Endothelial cell of umbilical vein (primary cell): ENCODE data around the gene KLHL5. TPM values are rescaled to one million over a fixed set of nuclear protein-coding genes. Genes with fewer than 3 reads are reported as not detected.

Experiments
- BruUV-seq: library from RNA; stranded (reverse); fragments of 400-500 nt; replicated peaks from 2 replicates; lab custom pipeline; 2021; lab: Mats Ljungman, UMichigan
- CTCF ChIA-PET: fragments of 300-600, 350-600 bp; sonication (Branson Sonifier 250); formaldehyde crosslinking; loops from one replicate; lab custom pipeline; 2021; ENCODE audit warnings: antibody characterized with exemption, inconsistent platforms; lab: Charles Lee
- POLR2A ChIA-PET: fragments of 300-600, 350-600 bp; sonication (Branson Sonifier 250); formaldehyde crosslinking; loops from one replicate; lab custom pipeline; 2021; ENCODE audit warnings: antibody characterized with exemption, inconsistent platforms; lab: Charles Lee
- DNase-seq: peaks from one replicate; pipeline ENCODE4 v3.0.0-alpha.2; 2011; ENCODE audit warnings: low read depth, low spot score
- FAIRE-seq: peaks from 2 replicates; lab custom pipeline; 2011; peaks lifted over from hg19 to GRCh38; lab: Jason Lieb, UNC
- H2AFZ ChIP-seq: 2 replicates; pipeline ENCODE4 v1.6.0; 2012; ENCODE audit warnings: low read depth, low read length, control low read depth, inconsistent platforms
- H3K27ac ChIP-seq: 2 replicates; pipeline ENCODE4 v1.5.1; 2011; ENCODE audit warnings: low read depth, mild to moderate bottlenecking, control low read depth, low read length, moderate library complexity; ENCODE audit not compliant: insufficient read depth
- H3K27me3 ChIP-seq, 2 experiments: 2 replicates each; pipeline versions ENCODE4 v1.6.0 to v1.6.1; 2011; ENCODE audit warnings: low read length in 2 of 2, mixed read lengths in 1 of 2; ENCODE audit not compliant: control insufficient read depth in 2 of 2, insufficient read depth in 2 of 2
- H3K36me3 ChIP-seq, 2 experiments: 2 replicates in 1 of 2; 3 replicates in 1 of 2; pipeline ENCODE4 v1.5.1; 2011; ENCODE audit warnings: low read length in 2 of 2, mild to moderate bottlenecking in 1 of 2, moderate library complexity in 1 of 2; ENCODE audit not compliant: control insufficient read depth in 2 of 2, insufficient read depth in 2 of 2; ENCODE audit errors: extremely low read depth in 1 of 2
- H3K4me1 ChIP-seq: 3 replicates; pipeline ENCODE4 v1.5.1; 2011; ENCODE audit warnings: mild to moderate bottlenecking, low read length; ENCODE audit not compliant: control insufficient read depth, insufficient read depth; ENCODE audit errors: extremely low read depth
- H3K4me2 ChIP-seq: 2 replicates; pipeline ENCODE4 v1.6.1; 2011; ENCODE audit warnings: low read length, control low read depth, mixed read lengths; ENCODE audit not compliant: insufficient read depth
- H3K4me3 ChIP-seq, 3 experiments: fragments of 200-600 bp in 1 of 3; sonication (generic), shearing (Covaris generic) in 1 of 3; replicated peaks in 1 of 3; 2 replicates each; pipeline ENCODE4 v1.5.1; 2011 to 2016; ENCODE audit warnings: control low read depth in 3 of 3, low read length in 3 of 3, mild to moderate bottlenecking in 2 of 3, inconsistent platforms in 1 of 3, low read depth in 1 of 3, moderate library complexity in 1 of 3; ENCODE audit not compliant: insufficient read depth in 1 of 3
- H3K79me2 ChIP-seq: 2 replicates; pipeline ENCODE4 v1.6.0; 2012; ENCODE audit warnings: low read length, inconsistent platforms; ENCODE audit not compliant: control insufficient read depth, insufficient read depth
- H3K9ac ChIP-seq: replicated peaks from 2 replicates; pipeline ENCODE3; 2011; ENCODE audit warnings: low read length, control low read depth; ENCODE audit not compliant: insufficient read depth; ENCODE audit errors: extremely low read depth
- H3K9me1 ChIP-seq: replicated peaks from 3 replicates; pipeline ENCODE4 v1.6.0; 2011; ENCODE audit warnings: mild to moderate bottlenecking, low read length; ENCODE audit not compliant: control insufficient read depth, insufficient read depth; ENCODE audit errors: extremely low read depth
- H3K9me3 ChIP-seq: replicated peaks from 2 replicates; pipeline ENCODE4 v1.5.1; 2012; ENCODE audit warnings: low read length, inconsistent platforms; ENCODE audit not compliant: control insufficient read depth, insufficient read depth
- H4K20me1 ChIP-seq: replicated peaks from 2 replicates; pipeline ENCODE3; 2011; ENCODE audit warnings: mild to moderate bottlenecking, low read length; ENCODE audit not compliant: control insufficient read depth, insufficient read depth; ENCODE audit errors: extremely low read depth
- EZH2 ChIP-seq: IDR thresholded peaks from 2 replicates; pipeline ENCODE4 v1.6.1; 2012; ENCODE audit warnings: borderline replicate concordance, low read depth, mild to moderate bottlenecking, moderate library complexity, low read length, inconsistent platforms; ENCODE audit not compliant: severe bottlenecking
- FOS ChIP-seq: IDR thresholded peaks from 2 replicates; pipeline ENCODE4 v1.6.1; 2011; ENCODE audit warnings: mild to moderate bottlenecking, low read length, moderate library complexity, borderline replicate concordance; ENCODE audit not compliant: insufficient read depth
- GATA2 ChIP-seq: IDR thresholded peaks from 2 replicates; pipeline ENCODE4 v1.7.0; 2011; ENCODE audit warnings: low read depth, mild to moderate bottlenecking, moderate library complexity, mixed read lengths, low read length; ENCODE audit not compliant: insufficient read length, insufficient read depth
- JUN ChIP-seq: IDR thresholded peaks from 2 replicates; pipeline ENCODE4 v1.6.1; 2011; ENCODE audit warnings: borderline replicate concordance, low read depth; ENCODE audit not compliant: insufficient read length, insufficient read depth
- MYC ChIP-seq: IDR thresholded peaks from one replicate; pipeline ENCODE4 v1.6.1; 2011; ENCODE audit warnings: mild to moderate bottlenecking, low read depth, low read length
- POLR2A ChIP-seq: IDR thresholded peaks from 2 replicates; pipeline ENCODE4 v1.6.1; 2012; ENCODE audit warnings: low read depth, mild to moderate bottlenecking, control low read depth, low read length
- POLR2AphosphoS5 ChIP-seq: IDR thresholded peaks from 2 replicates; pipeline ENCODE4 v1.6.1; 2012; ENCODE audit warnings: low read depth, mild to moderate bottlenecking, control low read depth, low read length, moderate library complexity; ENCODE audit not compliant: insufficient read depth
- dilution Hi-C: fragments of 300-500 bp; cut with MboI; formaldehyde crosslinking; loops from one replicate; pipeline ENCODE4 v1.15.0; 2019; ENCODE audit warnings: low sequenced_read_pairs; ENCODE audit not compliant: extremely low pct_ligation_motif_present
- intact Hi-C: fragments of 100-400 bp; cut with micrococcal nuclease; formaldehyde crosslinking; loops from one replicate; pipeline ENCODE4 v1.10.0; 2022
- polyA plus RNA-seq, 4 experiments: library from polyadenylated mRNA; depleted of rRNA in 3 of 4; stranded (reverse) in 3 of 4; unstranded in 1 of 4; fragments of >200 nt; gene quantifications; 2 replicates each; pipeline versions ENCODE4 v1.2.1 to v1.2.3, GENCODE V29; 2011 to 2012; ENCODE audit warnings: missing spikeins in 1 of 4
- total RNA-seq: library from RNA; stranded (reverse); gene quantifications from 2 replicates; pipeline ENCODE4 v1.2.3, GENCODE V29; 2021
- TF ChIP-seq, protein P1 (sequence below): IDR thresholded peaks from 2 replicates; pipeline ENCODE4 v1.6.1; 2011; ENCODE audit not compliant: insufficient read depth, insufficient read length
- TF ChIP-seq, protein P2 (sequence below), 2 donors: IDR thresholded peaks; 1 replicate in 1 of 2; 2 replicates in 1 of 2; pipeline ENCODE4 v1.5.1; 2011; ENCODE audit warnings: low read length in 2 of 2, mild to moderate bottlenecking in 2 of 2, moderate library complexity in 2 of 2, control low read depth in 1 of 2, inconsistent platforms in 1 of 2, low read depth in 1 of 2; ENCODE audit not compliant: insufficient read depth in 1 of 2; ENCODE audit errors: extremely low read depth in 1 of 2

Gene KLHL5
- total and polyA plus RNA-seq, 2 donors (not counting 3 experiments of a cell fraction or from before 2014, with no cell fraction given) = 32.2 to 54.6 TPM

DNA sequence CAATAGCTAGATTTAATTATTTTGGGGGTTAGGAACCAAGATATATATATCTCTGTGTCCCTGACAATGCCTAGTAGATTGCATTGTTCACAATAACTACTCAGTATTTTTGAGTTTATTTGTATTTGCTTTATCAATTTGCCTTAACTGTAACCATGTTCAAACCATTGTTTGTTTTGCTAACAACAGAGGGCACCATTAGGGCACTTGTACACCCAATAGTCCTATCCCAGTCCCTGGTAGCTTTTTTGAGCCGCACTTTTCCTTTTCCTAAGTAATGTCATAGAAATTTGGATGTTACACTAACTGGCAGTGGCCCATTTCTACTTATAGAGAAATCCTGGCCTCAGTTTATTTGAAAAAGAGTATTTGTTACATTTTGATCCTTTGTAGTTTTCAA, 575 bp upstream of the KLHL5 start:
- H3K4me2 ChIP-seq = no peak overlapping the region
- no peak overlapping the region for H3K9ac ChIP-seq
- H2AFZ ChIP-seq = no peak overlapping the region
- H3K79me2 ChIP-seq = peaks cover 31% of the 10 kb centered on the region
- DNase-seq (no peak), FAIRE-seq (no peak)
- no peaks in the 10 kb centered on the region for H4K20me1 ChIP-seq
- intact Hi-C loops (no loop called here), dilution Hi-C loops (no loop called here)
- no peaks in the 10 kb centered on the region for H3K9me3 ChIP-seq
- no peak overlapping the region for H3K4me3 ChIP-seq
- H3K9me1 ChIP-seq = no peaks in the 10 kb centered on the region
- H3K4me1 ChIP-seq = no peaks in the 10 kb centered on the region
- no peak for TF ChIP-seq EZH2
- TF ChIP-seq MYC = no peak
- TF ChIP-seq POLR2A = no peak
- TF ChIP-seq, protein P1, sequence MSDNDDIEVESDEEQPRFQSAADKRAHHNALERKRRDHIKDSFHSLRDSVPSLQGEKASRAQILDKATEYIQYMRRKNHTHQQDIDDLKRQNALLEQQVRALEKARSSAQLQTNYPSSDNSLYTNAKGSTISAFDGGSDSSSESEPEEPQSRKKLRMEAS = no peak
- no peak for TF ChIP-seq FOS
- no peak for TF ChIP-seq JUN
- TF ChIP-seq, protein P2, sequence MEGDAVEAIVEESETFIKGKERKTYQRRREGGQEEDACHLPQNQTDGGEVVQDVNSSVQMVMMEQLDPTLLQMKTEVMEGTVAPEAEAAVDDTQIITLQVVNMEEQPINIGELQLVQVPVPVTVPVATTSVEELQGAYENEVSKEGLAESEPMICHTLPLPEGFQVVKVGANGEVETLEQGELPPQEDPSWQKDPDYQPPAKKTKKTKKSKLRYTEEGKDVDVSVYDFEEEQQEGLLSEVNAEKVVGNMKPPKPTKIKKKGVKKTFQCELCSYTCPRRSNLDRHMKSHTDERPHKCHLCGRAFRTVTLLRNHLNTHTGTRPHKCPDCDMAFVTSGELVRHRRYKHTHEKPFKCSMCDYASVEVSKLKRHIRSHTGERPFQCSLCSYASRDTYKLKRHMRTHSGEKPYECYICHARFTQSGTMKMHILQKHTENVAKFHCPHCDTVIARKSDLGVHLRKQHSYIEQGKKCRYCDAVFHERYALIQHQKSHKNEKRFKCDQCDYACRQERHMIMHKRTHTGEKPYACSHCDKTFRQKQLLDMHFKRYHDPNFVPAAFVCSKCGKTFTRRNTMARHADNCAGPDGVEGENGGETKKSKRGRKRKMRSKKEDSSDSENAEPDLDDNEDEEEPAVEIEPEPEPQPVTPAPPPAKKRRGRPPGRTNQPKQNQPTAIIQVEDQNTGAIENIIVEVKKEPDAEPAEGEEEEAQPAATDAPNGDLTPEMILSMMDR (IDR thresholded peaks at IDR 0.05; ENCODE audit: extremely low read depth in 1 of 2, insufficient read depth in 1 of 2, low read depth in 1 of 2, low read length in 2 of 2) = no peak
- TF ChIP-seq POLR2AphosphoS5 = no peak
- TF ChIP-seq GATA2 = no peak
- no peak overlapping the region for H3K27ac ChIP-seq
- POLR2A ChIA-PET = no interaction called here
- no peaks in the 10 kb centered on the region for H3K36me3 ChIP-seq
- no peaks in the 10 kb centered on the region for H3K27me3 ChIP-seq
- CTCF ChIA-PET = no interaction called here
- no TSS peak for BruUV-seq
